Left ventricle myocardium inferior (tissue), 1 donor: Measurements from ENCODE around the gene ABHD12. TPM values are rescaled to one million over a fixed set of nuclear protein-coding genes. Genes with fewer than 3 reads are reported as not detected.

Experiments used
- DNase-seq: peaks from one replicate; pipeline ENCODE4 v3.0.0-alpha.2; 2020
- H3K27ac ChIP-seq: fragments of 200-600 bp; replicated peaks from 2 replicates; pipeline ENCODE4 v1.8.0; 2021
- H3K27me3 ChIP-seq: fragments of 200-600 bp; 2 replicates; pipeline ENCODE4 v1.8.0; 2021; ENCODE audit warnings: low read depth
- H3K36me3 ChIP-seq: fragments of 200-600 bp; 2 replicates; pipeline ENCODE4 v1.8.0; 2021
- H3K4me1 ChIP-seq: fragments of 200-600 bp; 2 replicates; pipeline ENCODE4 v1.8.0; 2021
- H3K4me3 ChIP-seq: fragments of 200-600 bp; 2 replicates; pipeline ENCODE4 v1.8.0; 2021; ENCODE audit warnings: mild to moderate bottlenecking, moderate library complexity
- H3K9me3 ChIP-seq: fragments of 200-600 bp; replicated peaks from 2 replicates; pipeline ENCODE4 v1.8.0; 2021
- intact Hi-C: fragments of 100-400 bp; cut with micrococcal nuclease; formaldehyde crosslinking; loops from one replicate; pipeline ENCODE4 v1.11.0; 2022
- total RNA-seq: library from RNA; stranded (reverse); fragmentation: NEBNext Ultra II Directional; extraction: Animal tissue kit (Norgen Biotek cat#: 25700); gene quantifications from one replicate; pipeline ENCODE4 v1.2.1, GENCODE V29; 2021
- TF ChIP-seq, protein P1 (sequence below): fragments of 200-600 bp; IDR thresholded peaks from 2 replicates; pipeline ENCODE4 v1.8.0; 2021; ENCODE audit warnings: antibody characterized with exemption, mild to moderate bottlenecking, borderline replicate concordance
- donor health status: DM: no; HTN: yes; CAD: no; lungs with severe emphysema.

ABHD12 gene
- total RNA-seq, 1 donor from 2014 or later, result 23.2 TPM

DNA sequence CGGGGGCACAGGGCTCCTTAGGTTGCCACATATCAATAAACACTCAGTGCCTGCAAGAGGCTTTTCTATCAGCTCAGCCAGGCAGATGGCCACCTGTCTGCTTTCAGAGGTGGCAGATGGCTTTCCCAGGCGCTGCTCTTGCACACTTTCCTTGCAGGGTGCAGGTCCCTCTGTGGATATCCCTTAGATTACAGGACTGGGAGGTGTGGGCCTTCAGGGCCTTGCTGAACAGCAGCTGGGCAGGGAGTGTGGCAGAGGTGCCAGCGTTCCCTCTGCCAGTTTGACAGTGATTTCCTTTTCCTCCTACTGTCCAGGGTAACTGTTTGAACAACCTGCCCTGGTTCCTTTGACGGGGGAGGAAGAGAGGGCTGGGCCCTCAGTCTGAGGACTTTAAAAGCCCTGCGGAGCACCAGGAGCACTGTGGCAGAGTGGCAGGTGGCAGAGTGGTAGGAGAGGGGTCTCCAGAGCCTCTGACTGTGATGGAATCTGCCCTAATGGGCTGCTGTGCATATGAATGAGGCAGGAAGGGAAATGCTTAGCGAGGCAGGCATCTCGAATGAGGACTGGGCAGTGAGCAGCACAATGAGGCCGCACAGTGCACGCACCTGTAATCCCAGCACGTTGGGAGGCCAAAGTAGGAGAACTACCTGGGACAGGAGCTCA, 34.2 kb downstream of the ABHD12 start:
- no peaks in the 10 kb centered on the region for H3K27me3 ChIP-seq
- H3K27ac ChIP-seq, result no peak overlapping the region
- H3K4me3 ChIP-seq, result no peak overlapping the region
- no peak for DNase-seq
- TF ChIP-seq, protein P1, sequence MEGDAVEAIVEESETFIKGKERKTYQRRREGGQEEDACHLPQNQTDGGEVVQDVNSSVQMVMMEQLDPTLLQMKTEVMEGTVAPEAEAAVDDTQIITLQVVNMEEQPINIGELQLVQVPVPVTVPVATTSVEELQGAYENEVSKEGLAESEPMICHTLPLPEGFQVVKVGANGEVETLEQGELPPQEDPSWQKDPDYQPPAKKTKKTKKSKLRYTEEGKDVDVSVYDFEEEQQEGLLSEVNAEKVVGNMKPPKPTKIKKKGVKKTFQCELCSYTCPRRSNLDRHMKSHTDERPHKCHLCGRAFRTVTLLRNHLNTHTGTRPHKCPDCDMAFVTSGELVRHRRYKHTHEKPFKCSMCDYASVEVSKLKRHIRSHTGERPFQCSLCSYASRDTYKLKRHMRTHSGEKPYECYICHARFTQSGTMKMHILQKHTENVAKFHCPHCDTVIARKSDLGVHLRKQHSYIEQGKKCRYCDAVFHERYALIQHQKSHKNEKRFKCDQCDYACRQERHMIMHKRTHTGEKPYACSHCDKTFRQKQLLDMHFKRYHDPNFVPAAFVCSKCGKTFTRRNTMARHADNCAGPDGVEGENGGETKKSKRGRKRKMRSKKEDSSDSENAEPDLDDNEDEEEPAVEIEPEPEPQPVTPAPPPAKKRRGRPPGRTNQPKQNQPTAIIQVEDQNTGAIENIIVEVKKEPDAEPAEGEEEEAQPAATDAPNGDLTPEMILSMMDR, result no peak
- H3K36me3 ChIP-seq, result no peaks in the 10 kb centered on the region
- intact Hi-C loops, result no loop called here
- H3K4me1 ChIP-seq, result peaks cover 48% of the 10 kb centered on the region
- no peaks in the 10 kb centered on the region for H3K9me3 ChIP-seq

DNA sequence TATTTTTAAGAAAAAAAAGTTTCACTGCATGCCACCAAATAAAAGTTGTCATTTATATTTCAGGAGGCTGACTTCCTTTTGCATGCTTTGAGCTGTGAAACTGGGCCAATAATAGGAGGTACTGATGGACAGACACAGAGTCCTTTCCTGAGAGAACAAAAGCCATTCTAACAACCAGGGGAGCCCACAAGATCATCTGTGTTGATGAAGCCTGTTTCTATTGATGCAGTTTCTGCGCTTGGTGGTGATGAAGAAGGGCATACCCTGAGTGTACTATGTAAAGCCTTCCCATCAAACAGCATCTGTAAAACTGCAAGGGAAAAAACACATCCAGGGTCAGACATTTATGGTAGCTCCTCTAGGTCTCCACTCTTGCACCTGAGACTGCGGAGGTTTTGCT, 34.8 kb downstream of the ABHD12 start:
- H3K27ac ChIP-seq, result no peak overlapping the region

DNA sequence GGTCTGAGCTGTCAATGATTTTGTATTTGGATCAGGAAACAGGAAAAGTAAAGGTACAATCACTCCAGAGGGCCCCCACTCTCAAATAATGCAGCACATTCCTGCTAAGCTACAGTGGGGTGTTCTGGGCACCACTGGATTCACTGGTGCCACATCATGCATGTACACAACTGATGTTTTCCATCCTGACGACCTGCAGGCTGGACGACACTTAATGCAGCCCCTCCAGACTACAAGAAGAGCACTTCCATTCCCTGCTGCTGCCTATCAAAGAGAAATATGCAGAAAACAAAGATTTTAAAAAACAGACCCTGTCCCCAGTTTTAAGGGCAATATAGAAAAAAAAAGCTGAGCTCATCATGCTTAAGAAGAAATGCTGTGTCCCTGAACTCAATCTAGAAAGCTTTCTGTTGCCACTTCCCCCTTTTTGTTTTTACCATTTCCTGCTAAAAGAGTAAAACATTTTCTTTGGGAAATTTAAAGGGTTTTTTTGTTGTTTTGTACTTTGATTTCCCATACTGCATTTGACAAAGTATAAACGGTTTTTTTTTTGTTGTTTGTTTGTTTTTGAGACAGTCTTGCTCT, 35.5 kb downstream of the ABHD12 start:
- TF ChIP-seq, protein P1, result no peak
- Histone ChIP-seq H3K4me3 (no peak overlapping the region), H3K27me3 (no peaks in the 10 kb centered on the region), H3K4me1 (peaks cover 51% of the 10 kb centered on the region), H3K9me3 (no peaks in the 10 kb centered on the region), H3K36me3 (no peaks in the 10 kb centered on the region), H3K27ac (no peak overlapping the region)
- no peak for DNase-seq
- intact Hi-C loops, result no loop called here

More for the DNA sequence above, 34.8 kb downstream of the ABHD12 start:
- H3K36me3 ChIP-seq, result no peaks in the 10 kb centered on the region
- no peaks in the 10 kb centered on the region for H3K27me3 ChIP-seq
- DNase-seq, result no peak
- intact Hi-C loops, result no loop called here
- TF ChIP-seq, protein P1, result no peak
- H3K4me3 ChIP-seq, result no peak overlapping the region
- no peaks in the 10 kb centered on the region for H3K9me3 ChIP-seq
- H3K4me1 ChIP-seq, result peaks cover 48% of the 10 kb centered on the region

DNA sequence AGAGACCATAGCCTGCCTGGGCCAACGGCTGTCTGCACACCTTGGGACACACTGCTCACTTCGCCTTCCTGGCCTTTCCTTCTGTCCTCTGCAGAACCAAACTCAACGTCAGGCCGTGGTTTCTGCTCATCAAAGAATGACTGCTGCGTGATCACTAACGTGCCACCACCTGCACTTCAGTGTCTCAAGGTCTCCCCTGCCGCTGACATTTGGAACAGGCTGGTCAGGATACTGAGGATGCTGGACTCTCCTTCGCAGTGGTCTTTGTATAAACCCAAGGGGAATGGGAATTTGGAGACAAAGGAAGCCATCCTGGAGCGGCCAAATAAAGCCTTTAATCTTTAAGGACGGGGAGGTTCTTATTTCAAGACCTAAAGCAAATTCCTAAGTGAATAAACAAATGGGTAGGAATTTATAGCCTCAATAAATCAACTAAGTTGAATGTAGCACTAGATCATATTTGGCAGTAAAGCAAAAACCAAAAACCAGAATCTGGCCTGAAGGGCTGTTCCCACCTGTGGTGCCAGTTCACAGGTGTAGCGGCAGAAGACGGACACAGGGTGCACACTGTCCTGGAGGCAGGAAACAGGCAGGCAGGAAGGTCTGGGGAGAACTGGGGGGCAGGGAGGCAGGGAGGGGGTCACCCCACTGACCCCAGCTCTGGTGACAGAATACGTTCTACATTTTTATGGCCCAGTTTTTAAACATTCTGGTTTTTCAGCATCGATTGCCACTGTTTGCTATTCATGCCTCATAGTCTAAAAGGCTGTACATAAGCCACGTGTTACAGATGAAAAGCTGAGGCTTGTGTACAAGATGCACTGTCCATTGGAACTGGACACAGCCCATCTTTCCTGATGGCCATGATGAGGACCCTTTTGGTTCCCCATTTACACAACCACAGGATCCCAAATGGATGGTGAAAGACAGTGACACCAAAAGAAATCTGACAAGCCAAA, 36.6 kb downstream of the ABHD12 start:
- H3K27ac ChIP-seq, result no peak overlapping the region
- H3K4me3 ChIP-seq, result no peak overlapping the region
- DNase-seq, result no peak
- intact Hi-C loops, result no loop called here
- TF ChIP-seq, protein P1, result no peak
- H3K36me3 ChIP-seq, result no peaks in the 10 kb centered on the region
- H3K27me3 ChIP-seq, result no peaks in the 10 kb centered on the region
- peaks cover 51% of the 10 kb centered on the region for H3K4me1 ChIP-seq
- H3K9me3 ChIP-seq, result no peaks in the 10 kb centered on the region

DNA sequence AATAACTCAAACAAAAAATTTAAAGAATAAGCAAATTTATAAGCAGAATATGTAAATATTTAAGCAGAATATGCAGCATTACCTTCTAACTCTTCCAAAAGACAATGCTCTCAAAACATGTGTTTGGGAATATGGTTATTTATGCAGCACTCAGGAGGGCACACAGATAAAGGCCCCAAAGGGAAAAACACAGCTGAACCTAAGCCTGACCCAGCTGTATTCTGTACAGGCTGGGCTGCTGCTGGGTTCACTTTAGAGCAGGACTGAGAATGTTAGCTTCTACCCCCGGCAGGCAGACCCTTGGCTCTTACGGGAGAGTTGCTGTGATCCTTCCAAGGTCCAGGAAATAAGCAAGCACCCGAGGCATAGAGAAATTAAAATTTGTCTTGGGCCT, 37.3 kb downstream of the ABHD12 start:
- H3K27me3 ChIP-seq, result no peaks in the 10 kb centered on the region
- no peak overlapping the region for H3K4me3 ChIP-seq
- H3K27ac ChIP-seq, result no peak overlapping the region
- intact Hi-C loops, result no loop called here
- no peak for DNase-seq
- no peaks in the 10 kb centered on the region for H3K9me3 ChIP-seq
- no peaks in the 10 kb centered on the region for H3K36me3 ChIP-seq
- peaks cover 48% of the 10 kb centered on the region for H3K4me1 ChIP-seq
- TF ChIP-seq, protein P1, result no peak
